ENCODE data around the gene TST. TPM values are rescaled to one million over a fixed set of nuclear protein-coding genes. Genes with fewer than 3 reads are reported as not detected.

Gene TST
- total and polyA plus RNA-seq, 4 donors, result 30.2 to 107 (median 56.7) TPM

- ATAC-seq (ENCODE audit: insufficient read depth, low FRiP score) (no peak), DNase-seq (no peak)
- no peak for TF ChIP-seq CTCF (IDR thresholded peaks at IDR 0.05; ENCODE audit: control extremely low read depth, extremely low read depth)
- peaks cover 0 to 11% (median 0%) of the 10 kb centered on the region in 5 donors for H3K4me1 ChIP-seq (ENCODE audit: control insufficient read depth in 5 of 5, insufficient read depth in 5 of 5, low read length in 5 of 5)
- no peak overlapping the region for H3K27ac ChIP-seq (ENCODE audit: low read depth in 1 of 2, low read length in 1 of 2)
- H3K4me3 ChIP-seq, result no peak overlapping the region
- H3K36me3 ChIP-seq (ENCODE audit: control insufficient read depth in 4 of 4, insufficient read depth in 4 of 4, low read length in 4 of 4), result no peaks in the 10 kb centered on the region
- H3K9me3 ChIP-seq (ENCODE audit: control insufficient read depth in 4 of 4, insufficient read depth in 3 of 4, low read length in 3 of 4), result no peaks in the 10 kb centered on the region
- no peak overlapping the region for H3K9ac ChIP-seq (ENCODE audit: insufficient read depth in 1 of 2, low read length in 2 of 2)
- H3K27me3 ChIP-seq (ENCODE audit: control insufficient read depth in 3 of 3, insufficient read depth in 3 of 3, low read length in 2 of 3), result no peaks in the 10 kb centered on the region
- 44 to 75% methylated on average over 2 of the region's 2 CpGs for WGBS, 2 donors
These were observed 9.8 kb downstream of the TST start for GRCh38 chr22:37009490-37009889.

- Histone ChIP-seq H3K9me3 (ENCODE audit: control insufficient read depth in 4 of 4, insufficient read depth in 3 of 4, low read length in 3 of 4) (no peaks in the 10 kb centered on the region), H3K27me3 (ENCODE audit: control insufficient read depth in 3 of 3, insufficient read depth in 3 of 3, low read length in 2 of 3) (no peaks in the 10 kb centered on the region), H3K9ac (ENCODE audit: insufficient read depth in 1 of 2, low read length in 2 of 2) (no peak overlapping the region), H3K36me3 (ENCODE audit: control insufficient read depth in 4 of 4, insufficient read depth in 4 of 4, low read length in 4 of 4) (no peaks in the 10 kb centered on the region), H3K27ac (ENCODE audit: low read depth in 1 of 2, low read length in 1 of 2) (no peak overlapping the region), H3K4me3 (no peak overlapping the region), H3K4me1 (ENCODE audit: control insufficient read depth in 5 of 5, insufficient read depth in 5 of 5, low read length in 5 of 5) (peaks cover 0 to 11% (median 0%) of the 10 kb centered on the region in 5 donors)
- DNase-seq, result no peak
- WGBS, 2 donors, result 16 to 39% methylated on average over 2 of the region's 2 CpGs
- no peak for TF ChIP-seq CTCF (IDR thresholded peaks at IDR 0.05; ENCODE audit: control extremely low read depth, extremely low read depth)
- ATAC-seq (ENCODE audit: insufficient read depth, low FRiP score), result no peak
These were observed 10.9 kb downstream of the TST start for GRCh38 chr22:37008365-37008764.

GRCh38 chr22:37007651-37008050, 11.6 kb downstream of the TST start:
- H3K9ac ChIP-seq (ENCODE audit: insufficient read depth in 1 of 2, low read length in 2 of 2), result no peak overlapping the region
- 13 to 27% methylated on average over 2 of the region's 2 CpGs for WGBS, 2 donors
- no peak overlapping the region for H3K27ac ChIP-seq (ENCODE audit: low read depth in 1 of 2, low read length in 1 of 2)
- no peak for TF ChIP-seq CTCF (IDR thresholded peaks at IDR 0.05; ENCODE audit: control extremely low read depth, extremely low read depth)
- DNase-seq (no peak), ATAC-seq (ENCODE audit: insufficient read depth, low FRiP score) (no peak)
- no peaks in the 10 kb centered on the region for H3K36me3 ChIP-seq (ENCODE audit: control insufficient read depth in 4 of 4, insufficient read depth in 4 of 4, low read length in 4 of 4)
- H3K4me1 ChIP-seq (ENCODE audit: control insufficient read depth in 5 of 5, insufficient read depth in 5 of 5, low read length in 5 of 5), result peaks cover 0 to 11% (median 0%) of the 10 kb centered on the region in 5 donors
- H3K27me3 ChIP-seq (ENCODE audit: control insufficient read depth in 3 of 3, insufficient read depth in 3 of 3, low read length in 2 of 3), result no peaks in the 10 kb centered on the region
- no peaks in the 10 kb centered on the region for H3K9me3 ChIP-seq (ENCODE audit: control insufficient read depth in 4 of 4, insufficient read depth in 3 of 4, low read length in 3 of 4)
- H3K4me3 ChIP-seq, result no peak overlapping the region

- H3K27ac ChIP-seq (ENCODE audit: low read depth in 1 of 2, low read length in 1 of 2), result no peak overlapping the region
- no peak for DNase-seq
- no peaks in the 10 kb centered on the region for H3K36me3 ChIP-seq (ENCODE audit: control insufficient read depth in 4 of 4, insufficient read depth in 4 of 4, low read length in 4 of 4)
- no peaks in the 10 kb centered on the region for H3K27me3 ChIP-seq (ENCODE audit: control insufficient read depth in 3 of 3, insufficient read depth in 3 of 3, low read length in 2 of 3)
- ATAC-seq (ENCODE audit: insufficient read depth, low FRiP score), result no peak
- H3K4me1 ChIP-seq (ENCODE audit: control insufficient read depth in 5 of 5, insufficient read depth in 5 of 5, low read length in 5 of 5), result peaks cover 0 to 4% (median 0%) of the 10 kb centered on the region in 5 donors
- no peak overlapping the region for H3K4me3 ChIP-seq
- H3K9ac ChIP-seq (ENCODE audit: insufficient read depth in 1 of 2, low read length in 2 of 2), result no peak overlapping the region
- 84 to 92% methylated on average over 7 of the region's 7 CpGs for WGBS, 2 donors
- no peaks in the 10 kb centered on the region for H3K9me3 ChIP-seq (ENCODE audit: control insufficient read depth in 4 of 4, insufficient read depth in 3 of 4, low read length in 3 of 4)
- TF ChIP-seq CTCF (IDR thresholded peaks at IDR 0.05; ENCODE audit: control extremely low read depth, extremely low read depth), result no peak
These were observed 16.6 kb downstream of the TST start for GRCh38 chr22:37002633-37003032.

All from lung (tissue), 12 donors.